Cardiac septum (tissue), 1 donor: ENCODE results near the gene PDE10A. TPM values are rescaled to one million over a fixed set of nuclear protein-coding genes. Genes with fewer than 3 reads are reported as not detected.
A peak's percentile ranks its signal among the peaks of the same experiment; 100 is the strongest.

Experiments used
- DNase-seq: peaks from one replicate; pipeline ENCODE4 v3.0.0-alpha.2; 2020; ENCODE audit warnings: low spot score
- intact Hi-C: fragments of 100-400 bp; cut with DNase I; formaldehyde crosslinking; loops from one replicate; pipeline ENCODE4 v1.14.0; 2022
- total RNA-seq: library from RNA; stranded (reverse); fragmentation: NEBNext Ultra II Directional; extraction: Animal tissue kit (Norgen Biotek cat#: 25700); gene quantifications from one replicate; pipeline ENCODE4 v1.2.1, GENCODE V29; 2021
- donor health status: DM: no; HTN: no; CAD: no.

Gene PDE10A
- total RNA-seq, 1 donor from 2014 or later, result 25.1 TPM

GRCh38 chr6:165680975-165681374 lies 17.9 kb upstream of the PDE10A start:
- intact Hi-C loops, result no loop called here

DNA sequence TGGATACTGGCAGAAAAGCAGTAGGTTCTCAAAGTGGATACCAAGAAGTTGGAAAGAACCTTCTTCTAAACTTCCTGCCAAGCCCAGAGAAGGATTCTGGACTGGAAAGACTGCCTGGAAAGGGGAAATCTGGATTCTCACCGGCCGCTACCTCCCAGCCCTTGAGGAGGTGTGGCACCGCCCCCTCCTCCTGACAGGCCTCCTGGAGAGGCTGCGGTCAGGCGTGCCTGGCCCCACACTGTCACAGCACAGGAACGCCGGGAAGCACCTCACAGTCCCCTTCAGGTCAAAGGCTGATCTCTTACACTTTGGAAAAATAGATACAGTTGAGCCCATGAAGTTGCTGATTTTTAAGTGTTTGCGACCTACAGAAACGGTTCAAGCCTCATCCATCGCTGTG lies 16.3 kb upstream of the PDE10A start:
- intact Hi-C loops, result no loop called here
- no peak for DNase-seq

More at GRCh38 chr6:165680975-165681374, 17.9 kb upstream of the PDE10A start:
- DNase-seq, result no peak

DNA sequence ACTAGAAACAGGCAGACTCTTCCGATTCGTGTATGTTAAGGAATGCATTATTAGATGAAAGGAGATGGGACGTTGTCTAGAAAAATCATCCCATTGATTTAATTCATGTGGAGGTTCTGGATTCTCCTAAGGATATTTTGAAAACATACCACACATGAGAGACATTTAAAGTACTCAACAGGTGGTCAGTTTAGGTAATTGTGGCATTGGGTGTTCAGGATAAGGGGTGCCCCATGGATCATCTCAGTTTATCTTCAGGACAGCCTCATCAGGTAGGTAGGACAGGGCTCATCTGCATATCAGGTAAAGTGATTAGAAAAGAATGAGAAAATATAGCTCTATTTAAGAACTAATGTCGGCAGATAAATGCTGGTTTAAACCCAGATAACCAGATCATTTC lies 15.9 kb upstream of the PDE10A start:
- intact Hi-C loops, result no loop called here
- DNase-seq, result no peak

DNA sequence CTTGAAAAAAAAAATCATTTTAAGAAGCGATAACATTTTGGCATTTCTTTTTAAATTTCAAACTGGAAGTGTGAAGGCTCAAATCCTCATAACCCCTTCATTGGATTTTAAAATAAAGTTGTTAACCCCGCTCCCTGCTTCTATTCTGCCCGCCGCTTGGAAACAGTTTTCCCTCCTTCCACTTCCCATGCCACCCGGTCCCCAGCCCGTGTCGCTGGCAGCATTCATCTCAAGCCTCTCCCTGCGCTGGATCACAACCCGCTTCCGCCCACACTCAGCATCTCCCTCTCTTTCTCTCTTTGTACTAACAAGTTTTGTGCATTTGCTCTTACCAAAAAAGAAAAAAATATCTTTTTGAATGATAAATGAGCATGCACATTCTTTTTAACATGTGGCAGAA lies 15.4 kb upstream of the PDE10A start:
- intact Hi-C loops, result no loop called here
- DNase-seq, result no peak

DNA sequence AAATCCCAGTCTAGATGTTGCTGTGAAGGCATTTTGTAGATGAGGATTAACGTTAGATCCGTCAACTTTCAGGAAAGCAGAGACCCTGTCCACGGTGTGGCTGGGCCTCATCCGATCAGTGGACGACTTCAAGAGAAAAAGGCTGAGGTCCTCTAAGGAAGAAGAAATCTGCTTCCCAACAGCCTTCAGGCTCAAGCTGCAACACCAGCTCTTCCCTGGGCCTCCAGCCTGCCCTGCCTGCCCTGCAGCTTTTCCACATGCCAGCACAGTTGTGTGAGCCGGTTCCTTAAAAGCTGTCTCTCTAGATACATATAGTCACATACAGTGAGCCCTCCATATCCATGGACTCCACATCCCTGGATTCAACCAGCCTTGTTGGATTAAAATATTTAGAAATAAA lies 14.1 kb upstream of the PDE10A start:
- DNase-seq, result no peak
- intact Hi-C loops, result no loop called here

DNA sequence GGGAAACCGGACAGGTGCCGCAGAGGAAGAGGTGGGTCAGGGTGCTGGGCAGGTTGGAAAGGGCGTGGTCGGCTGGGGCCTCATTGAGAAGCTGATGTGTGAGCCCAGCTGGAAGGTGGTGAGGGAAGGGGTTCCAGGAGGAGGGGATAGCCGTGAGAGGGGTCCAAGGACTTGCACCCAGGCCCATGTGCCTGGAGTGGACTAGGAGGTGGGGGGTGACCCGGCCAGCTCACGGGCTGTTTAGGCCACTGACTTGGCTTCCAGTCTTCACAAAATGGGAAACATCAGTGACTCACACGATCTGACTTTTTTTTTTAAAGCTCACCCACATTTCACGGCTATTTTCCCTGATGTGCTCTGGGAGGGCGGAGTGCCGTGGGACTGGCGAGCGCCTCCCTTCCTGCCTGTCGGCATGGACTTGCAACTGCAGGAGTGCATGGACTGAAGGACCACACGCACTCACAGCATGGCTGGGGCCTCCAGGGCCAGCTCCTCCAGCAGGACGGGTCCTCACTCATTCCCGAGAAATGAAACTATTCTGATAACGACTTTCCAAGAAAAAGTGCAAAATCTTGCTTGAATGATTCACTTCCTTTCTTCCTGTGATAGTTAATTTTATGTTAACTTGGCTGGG lies 13.5 kb upstream of the PDE10A start:
- intact Hi-C loops, result no loop called here
- DNase-seq, result no peak

GRCh38 chr6:165675120-165675519 lies 12.1 kb upstream of the PDE10A start:
- intact Hi-C loops, result no loop called here

GRCh38 chr6:165674155-165675029 lies 11.4 kb upstream of the PDE10A start:
- no peak for DNase-seq
- intact Hi-C loops, result no loop called here

More at GRCh38 chr6:165675120-165675519, 12.1 kb upstream of the PDE10A start:
- DNase-seq, result no peak

- intact Hi-C loops, result no loop called here
- no peak for DNase-seq
These were observed 8.3 kb upstream of the PDE10A start for GRCh38 chr6:165671222-165671768.

- no peak for DNase-seq
- intact Hi-C loops, result no loop called here
These were observed 5.9 kb upstream of the PDE10A start for GRCh38 chr6:165668951-165669350.

DNA sequence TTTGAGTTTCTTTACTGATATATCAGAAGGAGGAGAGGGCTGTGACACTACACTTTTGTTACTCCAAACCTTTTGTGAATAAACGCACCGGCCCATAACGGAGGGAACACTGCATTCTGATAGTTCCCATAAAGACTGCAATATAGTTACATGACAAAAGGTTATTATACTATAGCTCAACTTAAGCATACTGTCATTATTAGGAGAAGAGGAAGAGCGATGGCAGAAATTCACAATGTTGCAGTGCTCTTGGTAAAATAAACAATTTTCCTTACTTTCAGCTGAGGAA lies 2.3 kb upstream of the PDE10A start:
- no peak for DNase-seq
- intact Hi-C loops, result no loop called here

GRCh38 chr6:165664559-165665383 lies 1.7 kb upstream of the PDE10A start:
- DNase-seq, result no peak
- intact Hi-C loops, result loop anchor here (5.0 kb wide), 6 partner anchors 38 to 217 kb away; no protein-coding TSS in a partner anchor

DNA sequence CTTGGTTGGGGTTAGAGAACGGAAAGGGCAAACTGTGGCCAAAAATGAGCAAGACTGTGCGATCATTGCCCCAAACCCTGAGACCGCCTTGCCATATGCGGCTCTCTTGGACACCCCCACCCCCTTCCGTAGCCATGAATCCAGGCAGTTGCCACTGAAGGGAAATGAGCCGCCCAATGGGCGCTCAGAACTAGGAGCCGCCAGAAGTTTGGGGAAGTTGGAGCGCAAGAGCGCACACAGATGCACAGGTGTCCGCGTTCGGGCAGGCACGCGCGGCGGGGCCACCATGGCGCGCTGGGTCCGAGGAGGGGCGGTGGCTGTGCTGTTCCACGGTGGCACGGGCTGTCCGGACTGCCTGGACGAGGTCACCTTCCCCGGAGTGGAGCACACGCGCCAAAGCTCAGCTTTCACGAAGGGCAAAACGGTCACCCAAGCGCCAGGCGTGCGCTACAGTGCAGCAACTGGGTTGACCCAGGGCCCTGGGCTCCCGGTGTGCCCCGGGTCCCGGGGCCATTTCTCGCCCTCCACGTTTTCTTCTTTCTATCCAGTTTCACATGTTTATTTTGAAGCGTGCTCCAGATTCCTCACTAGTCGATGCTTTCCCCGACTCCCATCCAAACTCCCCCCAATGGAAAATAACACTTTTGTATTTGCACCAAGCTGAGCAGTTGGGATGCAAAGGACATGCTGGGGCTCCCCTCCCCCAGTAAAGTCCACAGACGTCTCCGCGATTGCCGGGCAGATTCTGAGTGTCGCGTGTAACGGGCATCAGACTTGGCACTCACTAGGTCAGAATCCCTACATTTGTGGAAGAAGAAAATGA lies 906 bp upstream of the PDE10A start:
- no peak for DNase-seq
- intact Hi-C loops, result loop anchor here (5.0 kb wide), 6 partner anchors 38 to 217 kb away; no protein-coding TSS in a partner anchor

- DNase-seq, result no peak
- intact Hi-C loops, result loop anchor here (5.0 kb wide), 6 partner anchors 39 to 216 kb away; no protein-coding TSS in a partner anchor
These were observed 315 bp upstream of the PDE10A start for GRCh38 chr6:165663377-165663735.

DNA sequence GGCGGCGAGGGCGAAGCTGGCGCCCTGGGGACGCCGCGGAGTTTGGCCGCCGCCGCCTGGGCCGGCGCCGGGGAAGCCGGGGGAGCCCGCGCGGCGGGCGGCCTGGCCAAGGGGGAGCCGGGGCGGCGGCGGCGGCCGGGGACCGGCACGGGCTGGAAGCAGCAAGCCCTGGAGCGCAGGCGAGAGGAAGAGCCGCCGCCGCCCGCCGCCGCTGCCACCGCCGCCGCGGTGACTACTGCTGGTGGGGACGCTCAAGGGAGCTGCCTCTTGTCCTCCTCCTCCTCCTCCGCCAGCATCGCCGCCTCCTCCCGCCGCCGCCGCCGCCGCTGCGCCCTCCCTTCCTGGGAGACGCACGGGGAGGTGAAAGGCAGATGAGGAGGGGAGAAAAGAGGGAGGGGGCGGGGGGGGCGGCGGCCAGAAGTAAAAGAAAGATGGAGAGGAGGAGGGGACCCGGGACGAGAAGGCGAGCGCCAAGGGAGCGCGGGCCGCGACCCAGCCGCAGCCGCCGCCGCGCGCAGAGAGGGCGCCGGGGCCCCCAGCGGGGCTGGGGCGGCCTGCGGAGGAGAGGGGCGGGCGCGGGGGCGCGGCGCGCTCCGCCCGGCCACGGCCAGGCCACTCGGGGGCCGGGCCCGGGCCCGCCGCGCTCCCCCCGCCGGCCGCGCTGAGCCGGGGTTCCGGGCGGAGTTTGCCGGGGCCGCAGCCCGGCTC lies 846 bp downstream of the PDE10A start:
- intact Hi-C loops, result loop anchor here (5.0 kb wide), 6 partner anchors 40 to 215 kb away; no protein-coding TSS in a partner anchor
- no peak for DNase-seq

DNA sequence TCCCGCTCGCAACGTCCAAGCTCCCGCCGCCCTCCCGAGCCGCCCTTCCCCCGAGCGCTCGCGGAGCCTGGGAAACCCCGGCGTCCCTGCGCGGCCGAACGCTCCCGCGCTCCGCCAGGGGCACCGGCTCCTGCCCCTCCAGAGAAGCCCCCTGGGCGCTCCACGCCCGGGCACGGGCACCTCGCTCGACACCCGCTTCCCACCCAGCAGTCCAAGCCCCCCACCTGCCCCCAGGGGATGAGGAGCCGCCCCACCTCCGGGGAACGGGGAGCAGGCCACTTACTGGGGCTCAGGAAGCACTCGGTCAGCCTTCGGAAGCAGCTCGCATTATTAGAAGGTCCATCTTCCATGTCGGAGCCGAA lies 1.4 kb downstream of the PDE10A start:
- DNase-seq, result no peak
- intact Hi-C loops, result loop anchor here (5.0 kb wide), 6 partner anchors 41 to 214 kb away; no protein-coding TSS in a partner anchor

DNA sequence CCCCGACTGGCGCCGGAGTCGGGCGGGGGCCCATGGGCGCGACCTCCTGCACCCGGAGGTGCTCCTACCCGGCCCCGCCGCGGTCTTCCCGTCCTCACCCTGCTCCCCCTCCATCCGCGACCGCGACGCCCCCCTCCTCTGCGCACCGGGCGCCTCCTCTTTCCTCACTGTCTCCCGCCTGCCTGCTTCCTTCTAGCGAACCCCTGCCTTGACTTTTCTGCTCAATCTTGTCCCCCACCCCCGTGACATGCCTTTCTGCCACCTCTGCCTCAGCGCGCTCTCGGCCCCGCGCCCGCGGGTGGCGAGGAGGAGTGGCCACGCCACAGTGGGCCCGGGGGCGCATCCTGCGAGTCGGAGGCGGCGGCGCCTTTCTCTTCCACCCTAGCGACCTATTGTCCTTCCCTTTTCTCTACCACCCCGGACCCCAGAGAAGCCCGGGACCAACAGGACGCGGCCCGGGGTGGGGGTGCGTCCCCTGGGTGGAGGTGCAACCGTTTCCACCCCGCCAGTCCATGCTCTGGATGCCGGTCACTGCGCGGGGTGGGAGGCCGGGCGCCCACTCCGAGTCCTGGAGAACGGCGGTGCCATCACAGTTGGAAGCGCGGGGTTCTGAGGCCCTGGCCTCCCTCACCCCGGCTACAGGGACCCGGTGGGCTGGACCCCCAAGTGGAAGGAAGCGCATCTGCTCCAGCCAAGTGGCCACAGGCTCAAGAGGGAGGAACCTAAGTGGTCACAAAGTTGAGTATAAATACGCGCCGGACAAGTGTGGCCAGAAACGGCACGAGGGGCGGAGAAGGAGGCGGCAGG lies 2.0 kb downstream of the PDE10A start:
- peak; percentile 84 for DNase-seq
- intact Hi-C loops, result loop anchor here (5.0 kb wide), 6 partner anchors 41 to 214 kb away; no protein-coding TSS in a partner anchor
